HPDE6-E6E7 (cell line): ENCODE measurements around the gene ABCB8.

ENCODE experiments used
- DNase-seq: peaks from one replicate; pipeline ENCODE4 v3.0.0; 2011; ENCODE audit warnings: missing footprints; ENCODE audit errors: extremely low spot score

Gene ABCB8

GRCh38 chr7:151028131-151028947 lies at the start of gene ABCB8:
TSS of gene ABCB8 (plus strand) at chr7:151028450. CDS start at chr7:151028516, 66 bp downstream.
- DNase-seq: peak; percentile 100

GRCh38 chr7:150979713-150980390 lies 48.4 kb upstream of the ABCB8 start:
- no peak for DNase-seq

GRCh38 chr7:150980663-150981062 lies 47.6 kb upstream of the ABCB8 start:
- DNase-seq: no peak

GRCh38 chr7:150981644-150982043 lies 46.6 kb upstream of the ABCB8 start:
- DNase-seq: no peak

- no peak for DNase-seq
Measured at GRCh38 chr7:150982351-150982750, 45.9 kb upstream of the ABCB8 start.

- no peak for DNase-seq
Measured at GRCh38 chr7:150983893-150984368, 44.3 kb upstream of the ABCB8 start.

GRCh38 chr7:150986099-150986512 lies 42.1 kb upstream of the ABCB8 start:
- peak; percentile 45 for DNase-seq

- DNase-seq: no peak
Measured at GRCh38 chr7:150986556-150986955, 41.7 kb upstream of the ABCB8 start.

GRCh38 chr7:150988230-150989226 lies 39.7 kb upstream of the ABCB8 start:
- no peak for DNase-seq

- no peak for DNase-seq
Measured at GRCh38 chr7:150989456-150989855, 38.8 kb upstream of the ABCB8 start.

GRCh38 chr7:150990416-150991186 lies 37.6 kb upstream of the ABCB8 start, which contains the start of gene NOS3:
TSS of gene NOS3 (plus strand) at chr7:150991017. CDS start at chr7:150993804, 2,787 bp downstream.
- DNase-seq: no peak

GRCh38 chr7:150992051-150992640 lies 36.1 kb upstream of the ABCB8 start:
- DNase-seq: no peak

- no peak for DNase-seq
Measured at GRCh38 chr7:150992833-150993302, 35.4 kb upstream of the ABCB8 start.

GRCh38 chr7:150993511-150993910 lies 34.7 kb upstream of the ABCB8 start:
- no peak for DNase-seq

GRCh38 chr7:150994141-150994837 lies 34.0 kb upstream of the ABCB8 start:
- no peak for DNase-seq

- no peak for DNase-seq
Measured at GRCh38 chr7:150994838-150995510, 33.3 kb upstream of the ABCB8 start.

GRCh38 chr7:150996376-150997074 lies 31.7 kb upstream of the ABCB8 start:
- no peak for DNase-seq

- DNase-seq: no peak
Measured at GRCh38 chr7:150997075-150997511, 31.2 kb upstream of the ABCB8 start.
